Heart right ventricle (tissue), 16 donors: ENCODE measurements around the gene SHISA7. TPM values are rescaled to one million over a fixed set of nuclear protein-coding genes. Genes with fewer than 3 reads are reported as not detected.

Experiments used
- ATAC-seq, 8 donors: fragments of 200-7000 bp; cut with Tn5 transposase; one replicate each; pipeline ENCODE4 v1.9.1; 2020; ENCODE audit warnings: mild to moderate bottlenecking in 8 of 8, moderate library complexity in 8 of 8, moderate number of reproducible peaks in 1 of 8
- DNase-seq, 2 donors: peaks; one replicate each; pipeline ENCODE4 v3.0.0-alpha.2; 2020
- H3K27ac ChIP-seq, 10 donors: fragments of 200-600 bp; sonication (generic) in 2 of 10; one replicate each; pipeline versions ENCODE4 v1.5.0 to v1.8.0; 2020 to 2022; ENCODE audit warnings: mild to moderate bottlenecking in 3 of 10
- H3K27me3 ChIP-seq, 7 donors: fragments of 200-600 bp; one replicate each; pipeline ENCODE4 v1.8.0; 2021 to 2022; ENCODE audit warnings: mild to moderate bottlenecking in 2 of 7
- H3K36me3 ChIP-seq, 9 donors: fragments of 200-600 bp; sonication (generic) in 1 of 9; one replicate each; pipeline versions ENCODE4 v1.5.0 to v1.8.0; 2020 to 2022; ENCODE audit warnings: mild to moderate bottlenecking in 2 of 9
- H3K4me1 ChIP-seq, 9 donors: fragments of 200-600 bp; sonication (generic) in 1 of 9; one replicate each; pipeline versions ENCODE4 v1.5.0 to v1.8.0; 2020 to 2022; ENCODE audit warnings: mild to moderate bottlenecking in 4 of 9
- H3K4me3 ChIP-seq, 10 donors: fragments of 200-600 bp; sonication (generic) in 2 of 10; one replicate each; pipeline versions ENCODE4 v1.5.0 to v1.8.0; 2020 to 2022; ENCODE audit warnings: mild to moderate bottlenecking in 7 of 10, moderate library complexity in 2 of 10
- H3K9me3 ChIP-seq, 11 donors: fragments of 200-600 bp in 10 of 11; sonication (generic) in 2 of 11; one replicate each; pipeline versions ENCODE4 v1.5.0 to v1.8.0; 2013 to 2022; ENCODE audit warnings: mild to moderate bottlenecking in 2 of 11, control low read depth in 1 of 11, moderate library complexity in 1 of 11
- WGBS, 2 donors: extraction: QIAGEN DNeasy Blood & Tissue Kit; methylation state at CpG; one replicate each; pipeline ENCODE4 v1.1.7; 2013; ENCODE audit warnings: inconsistent platforms in 1 of 2; 5-methylcytosine and 5-hydroxymethylcytosine counted together
- intact Hi-C, 10 donors: fragments of 100-400 bp; cut with DNase I; formaldehyde crosslinking; loops; one replicate each; pipeline versions ENCODE4 v1.11.1 to v1.14.2; 2022
- polyA plus RNA-seq, 2 donors: library from polyadenylated mRNA; stranded (reverse); fragments of 200-250 nt; gene quantifications; one replicate each; pipeline ENCODE4 v1.2.3, GENCODE V29; 2013
- total RNA-seq, 10 donors: library from RNA; stranded (reverse); fragmentation: NEBNext Ultra II Directional in 3 of 10; extraction: Animal tissue kit (Norgen Biotek cat#: 25700) in 3 of 10; gene quantifications; one replicate each; pipeline versions ENCODE4 v1.2.1 to v1.2.4, GENCODE V29; 2021 to 2023
- TF ChIP-seq, protein P1 (sequence below), 9 donors: fragments of 200-600 bp; sonication (generic) in 2 of 9; IDR thresholded peaks; one replicate each; pipeline versions ENCODE4 v1.5.0 to v1.8.0; 2021 to 2022; ENCODE audit warnings: antibody characterized with exemption in 9 of 9, mild to moderate bottlenecking in 5 of 9, moderate library complexity in 1 of 9
- donor health status: Arrhythmogenic right ventricular cardiomyopathy.
- donor health status: ischemic (EF 13 %, LVEDD 7.1; RV severe dilation, severe dysfunction).
- donor health status: healthy with polysubstance abuse.
- donor health status: DM: no; HTN: yes; CAD: no.
- donor health status: DM: no; HTN: no; CAD: no.
- donor health status: ischemic (EF 25% LVEDD 6.9; RV normal size, moderate dysfunction).
- donor health status: ischemic (EF 25% LVEDD 5.7; RV mildly dilated, moderate dysfunction).
- donor health status: healthy.
- donor health status: DM: yes; HTN: yes; CAD: no.
- donor health status: Ischemic cardiomyopathy.
- donor health status: ischemic (EF 35%, LVEDD 5.7; RV mildly dilated, moderate dysfunction).
- donor health status: nonischemic (EF 11% LVEDD 7.7; RV severe dilation, severe dysfunction).
- donor health status: DM: yes; HTN: yes; CAD: no.
- donor health status: PGD.
- donor health status: ischemic (EF 29% LVEDD 5.4; RV normal size, mild dysfunction).
- donor health status: nonischemic (EF 23%, LVEDD 6.1; RV moderate dilation, normal function).

SHISA7 gene
- total and polyA plus RNA-seq, 12 donors = under 0.01 TPM; not detected in 11

GRCh38 chr19:55460670-55461258 is 17.7 kb upstream of the SHISA7 start:
- intact Hi-C loops = loop anchor here in 1 of 10 donors (5.0 kb wide), 1 partner anchor 73 kb away; the partner anchor contains the start of gene RPL28
- Histone ChIP-seq H3K4me3 (peak overlapping the region; percentile 48 to 86 (median 78)), H3K27me3 (no peaks in the 10 kb centered on the region), H3K9me3 (no peaks in the 10 kb centered on the region), H3K4me1 (peaks cover 0 to 29% (median 17%) of the 10 kb centered on the region in 9 donors), H3K27ac (peak overlapping the region; percentile 72 to 95 (median 88)), H3K36me3 (peaks cover 0 to 5% (median 0%) of the 10 kb centered on the region in 9 donors)
- TF ChIP-seq, protein P1, sequence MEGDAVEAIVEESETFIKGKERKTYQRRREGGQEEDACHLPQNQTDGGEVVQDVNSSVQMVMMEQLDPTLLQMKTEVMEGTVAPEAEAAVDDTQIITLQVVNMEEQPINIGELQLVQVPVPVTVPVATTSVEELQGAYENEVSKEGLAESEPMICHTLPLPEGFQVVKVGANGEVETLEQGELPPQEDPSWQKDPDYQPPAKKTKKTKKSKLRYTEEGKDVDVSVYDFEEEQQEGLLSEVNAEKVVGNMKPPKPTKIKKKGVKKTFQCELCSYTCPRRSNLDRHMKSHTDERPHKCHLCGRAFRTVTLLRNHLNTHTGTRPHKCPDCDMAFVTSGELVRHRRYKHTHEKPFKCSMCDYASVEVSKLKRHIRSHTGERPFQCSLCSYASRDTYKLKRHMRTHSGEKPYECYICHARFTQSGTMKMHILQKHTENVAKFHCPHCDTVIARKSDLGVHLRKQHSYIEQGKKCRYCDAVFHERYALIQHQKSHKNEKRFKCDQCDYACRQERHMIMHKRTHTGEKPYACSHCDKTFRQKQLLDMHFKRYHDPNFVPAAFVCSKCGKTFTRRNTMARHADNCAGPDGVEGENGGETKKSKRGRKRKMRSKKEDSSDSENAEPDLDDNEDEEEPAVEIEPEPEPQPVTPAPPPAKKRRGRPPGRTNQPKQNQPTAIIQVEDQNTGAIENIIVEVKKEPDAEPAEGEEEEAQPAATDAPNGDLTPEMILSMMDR (IDR thresholded peaks at IDR 0.05) = no peak
- ATAC-seq (peak; percentile 64 to 82 (median 74)), DNase-seq (peak; percentile 87 to 90)
- 12 to 13% methylated on average over 22 to 24 of the region's 24 CpGs for WGBS, 2 donors

- ATAC-seq (no peak), DNase-seq (no peak)
- Histone ChIP-seq H3K4me1 (peaks cover 0 to 29% (median 17%) of the 10 kb centered on the region in 9 donors), H3K9me3 (no peaks in the 10 kb centered on the region), H3K36me3 (peaks cover 0 to 11% (median 0%) of the 10 kb centered on the region in 9 donors), H3K4me3 (peak overlapping the region in 8 of 10 donors; percentile 12 to 86 (median 78)), H3K27me3 (no peaks in the 10 kb centered on the region), H3K27ac (peak overlapping the region in 8 of 10 donors; percentile 31 to 95 (median 88))
- intact Hi-C loops = loop anchor here in 2 of 10 donors (5.0 to 10.0 kb wide), 2 partner anchors 73 to 325 kb away; partner anchors contain the start of gene RPL28 (in 1 of the 2)
- 29 to 45% methylated on average over 16 of the region's 16 CpGs for WGBS, 2 donors
- TF ChIP-seq, protein P1 (IDR thresholded peaks at IDR 0.05) = no peak
Measured at GRCh38 chr19:55459950-55460657, 17.0 kb upstream of the SHISA7 start.

GRCh38 chr19:55459551-55459949 is 16.4 kb upstream of the SHISA7 start:
- H3K4me1 ChIP-seq = peaks cover 0 to 29% (median 17%) of the 10 kb centered on the region in 9 donors
- DNase-seq (no peak), ATAC-seq (no peak)
- WGBS, 2 donors = 59 to 65% methylated on average over 8 of the region's 8 CpGs
- no peaks in the 10 kb centered on the region for H3K27me3 ChIP-seq
- TF ChIP-seq, protein P1 (IDR thresholded peaks at IDR 0.05) = no peak
- intact Hi-C loops = loop anchor here in 1 of 10 donors (10.0 kb wide), 1 partner anchor 325 kb away; no protein-coding TSS in a partner anchor
- H3K27ac ChIP-seq = peak overlapping the region in 7 of 10 donors; percentile 19 to 95 (median 84)
- H3K4me3 ChIP-seq = peak overlapping the region in 1 of 10 donors; percentile 80
- peaks cover 0 to 15% (median 0%) of the 10 kb centered on the region in 9 donors for H3K36me3 ChIP-seq
- no peaks in the 10 kb centered on the region for H3K9me3 ChIP-seq

DNA sequence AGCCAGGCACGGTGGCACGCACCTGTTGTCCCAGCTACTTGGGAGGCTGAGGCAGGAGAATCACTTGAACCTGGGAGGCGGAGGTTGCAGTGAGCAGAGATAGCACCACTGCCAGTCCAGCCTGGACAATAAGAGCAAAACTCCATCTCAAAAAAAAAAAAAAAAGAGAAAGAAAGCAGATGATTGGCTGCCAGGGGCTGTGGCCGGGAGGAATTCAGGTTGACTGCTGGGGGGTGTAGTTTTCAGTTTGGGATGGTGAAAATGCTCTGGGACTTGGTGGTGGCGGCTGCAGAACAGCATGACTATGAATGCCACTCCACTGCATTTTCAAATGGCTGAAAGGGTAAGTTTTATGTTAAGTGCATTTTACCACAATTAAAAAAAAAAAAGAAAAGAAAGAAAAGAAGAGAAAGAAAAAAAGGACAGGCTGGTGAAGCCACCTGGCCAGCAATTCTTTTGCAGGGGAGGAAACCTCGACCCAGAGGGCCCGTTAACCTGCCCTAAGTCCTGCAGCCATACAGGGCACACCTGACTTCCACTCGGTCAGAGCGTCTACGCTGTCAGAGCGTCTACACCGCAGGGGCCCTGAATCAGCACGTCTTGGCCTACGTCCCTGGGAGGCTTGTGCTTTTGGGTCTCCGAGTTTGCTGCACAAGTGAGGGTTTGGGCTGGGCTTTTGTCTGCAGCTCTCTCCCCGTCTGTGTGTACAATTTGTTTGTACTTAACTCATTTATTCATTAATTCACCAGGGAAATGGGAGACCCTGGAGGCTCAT is 14.8 kb upstream of the SHISA7 start:
- H3K27me3 ChIP-seq = peaks cover 0 to 6% (median 2%) of the 10 kb centered on the region in 7 donors
- ATAC-seq = no peak
- H3K36me3 ChIP-seq = peaks cover 0 to 19% (median 0%) of the 10 kb centered on the region in 9 donors
- H3K27ac ChIP-seq = no peak overlapping the region
- no peak for DNase-seq
- H3K4me3 ChIP-seq = no peak overlapping the region
- intact Hi-C loops = loop anchor here in 1 of 10 donors (10.0 kb wide), 1 partner anchor 323 kb away; no protein-coding TSS in a partner anchor
- peaks cover 0 to 29% (median 17%) of the 10 kb centered on the region in 9 donors for H3K4me1 ChIP-seq
- H3K9me3 ChIP-seq = no peaks in the 10 kb centered on the region
- WGBS, 2 donors = 80 to 85% methylated on average over 16 of the region's 16 CpGs
- TF ChIP-seq, protein P1 (IDR thresholded peaks at IDR 0.05) = no peak
